H54 (cell line): ENCODE data around the gene DNTT.

ENCODE experiments used
- DNase-seq: peaks from one replicate; pipeline ENCODE4 v3.0.0; 2011; ENCODE audit warnings: low spot score, mixed read lengths; ENCODE audit not compliant: insufficient read length
- FAIRE-seq: peaks from 3 replicates; lab custom pipeline; 2011; peaks lifted over from hg19 to GRCh38; lab: Jason Lieb, UNC
- POLR2A ChIP-seq: IDR thresholded peaks from 2 replicates; pipeline ENCODE4 v1.6.1; 2011; ENCODE audit warnings: low read depth, mild to moderate bottlenecking, low read length

The DNTT gene

GRCh38 chr10:96309628-96310320 is 5.5 kb downstream of the DNTT start:
- FAIRE-seq (no peak), DNase-seq (no peak)
- no peak for TF ChIP-seq POLR2A

- no peak for DNase-seq
- no peak for FAIRE-seq
Observed at GRCh38 chr10:96310321-96310669, 6.1 kb downstream of the DNTT start.

GRCh38 chr10:96311180-96311715 is 7.0 kb downstream of the DNTT start:
- FAIRE-seq = no peak
- no peak for TF ChIP-seq POLR2A
- DNase-seq = no peak

More at GRCh38 chr10:96310321-96310669, 6.1 kb downstream of the DNTT start:
- no peak for TF ChIP-seq POLR2A

- DNase-seq (no peak), FAIRE-seq (no peak)
- no peak for TF ChIP-seq POLR2A
Observed at GRCh38 chr10:96313344-96313743, 9.1 kb downstream of the DNTT start.

GRCh38 chr10:96317067-96317833 is 13.0 kb downstream of the DNTT start:
- no peak for DNase-seq
- TF ChIP-seq POLR2A = no peak
- FAIRE-seq = no peak

- no peak for FAIRE-seq
- no peak for DNase-seq
- no peak for TF ChIP-seq POLR2A
Observed at GRCh38 chr10:96319754-96320474, 15.7 kb downstream of the DNTT start.

- no peak for TF ChIP-seq POLR2A
- no peak for FAIRE-seq
Observed at GRCh38 chr10:96321822-96322221, 17.6 kb downstream of the DNTT start.

GRCh38 chr10:96322275-96322674 is 18.0 kb downstream of the DNTT start:
- no peak for FAIRE-seq
- DNase-seq = no peak
- TF ChIP-seq POLR2A = no peak

More at GRCh38 chr10:96321822-96322221, 17.6 kb downstream of the DNTT start:
- no peak for DNase-seq

- no peak for DNase-seq
- no peak for FAIRE-seq
- TF ChIP-seq POLR2A = no peak
Observed at GRCh38 chr10:96324447-96324846, 20.2 kb downstream of the DNTT start.

- FAIRE-seq (no peak), DNase-seq (no peak)
- no peak for TF ChIP-seq POLR2A
Observed at GRCh38 chr10:96325719-96326373, 21.6 kb downstream of the DNTT start.

GRCh38 chr10:96327462-96327861 is 23.2 kb downstream of the DNTT start:
- DNase-seq (no peak), FAIRE-seq (no peak)
- TF ChIP-seq POLR2A = no peak

GRCh38 chr10:96333101-96333500 is 28.9 kb downstream of the DNTT start:
- FAIRE-seq (no peak), DNase-seq (no peak)
- TF ChIP-seq POLR2A = no peak
